MM.1S (cell line): ENCODE results near the gene KCTD2.

Experiments used
- DNase-seq: peaks from one replicate; pipeline ENCODE4 v3.0.0-alpha.2; 2015
- H2AFZ ChIP-seq: fragments of 300-600 bp; sonication (generic); 2 replicates; pipeline ENCODE4 v1.6.0; 2016; ENCODE audit warnings: antibody characterized with exemption, low read length
- H3F3A ChIP-seq: fragments of 300-600 bp; sonication (generic); 2 replicates; pipeline ENCODE4 v1.6.1; 2016; ENCODE audit warnings: mild to moderate bottlenecking, antibody characterized with exemption, low read length, moderate library complexity, mixed read lengths; ENCODE audit not compliant: insufficient read depth
- H3K27ac ChIP-seq: fragments of 300-600 bp; sonication (generic); 2 replicates; pipeline ENCODE4 v1.5.1; 2016; ENCODE audit warnings: mild to moderate bottlenecking, low read length
- H3K27me3 ChIP-seq: fragments of 300-600 bp; sonication (generic); replicated peaks from 2 replicates; pipeline ENCODE4 v1.6.0; 2016; ENCODE audit warnings: low read length; ENCODE audit not compliant: insufficient read depth
- H3K36me3 ChIP-seq: fragments of 300-600 bp; sonication (generic); replicated peaks from 2 replicates; pipeline ENCODE4 v1.6.1; 2016; ENCODE audit warnings: mild to moderate bottlenecking, low read length, mixed read lengths; ENCODE audit not compliant: insufficient read depth
- H3K4me1 ChIP-seq: fragments of 300-600 bp; sonication (generic); 2 replicates; pipeline ENCODE4 v1.6.1; 2016; ENCODE audit warnings: low read length, mixed read lengths
- H3K4me2 ChIP-seq: fragments of 300-600 bp; sonication (generic); 2 replicates; pipeline ENCODE4 v1.6.0; 2016; ENCODE audit warnings: low read depth, low read length
- H3K4me3 ChIP-seq: fragments of 300-600 bp; sonication (generic); 2 replicates; pipeline ENCODE4 v1.5.1; 2016; ENCODE audit warnings: low read length, mixed read lengths
- H3K79me2 ChIP-seq: fragments of 300-600 bp; sonication (generic); 2 replicates; pipeline ENCODE4 v1.6.1; 2016; ENCODE audit warnings: mixed run types, low read length, mixed read lengths
- H3K9ac ChIP-seq: fragments of 300-600 bp; sonication (generic); 2 replicates; pipeline ENCODE4 v1.6.1; 2016; ENCODE audit warnings: low read length, mixed read lengths
- H3K9me2 ChIP-seq: fragments of 300-600 bp; sonication (generic); replicated peaks from 2 replicates; pipeline ENCODE4 v1.6.1; 2016; ENCODE audit warnings: mild to moderate bottlenecking, low read length, mixed read lengths; ENCODE audit not compliant: insufficient read depth
- H3K9me3 ChIP-seq: fragments of 300-600 bp; sonication (generic); replicated peaks from 2 replicates; pipeline ENCODE4 v1.6.1; 2016; ENCODE audit warnings: mild to moderate bottlenecking, low read length, mixed read lengths; ENCODE audit not compliant: insufficient read depth
- H4K20me1 ChIP-seq: fragments of 300-600 bp; sonication (generic); 2 replicates; pipeline ENCODE4 v1.6.1; 2016; ENCODE audit warnings: mild to moderate bottlenecking, low read length, moderate library complexity, mixed read lengths; ENCODE audit not compliant: insufficient read depth
- EZH2 ChIP-seq: fragments of 300-600 bp; sonication (generic); optimal IDR thresholded peaks from 2 replicates; pipeline ENCODE3; 2017; ENCODE audit warnings: low read depth, mild to moderate bottlenecking, antibody characterized with exemption, low read length, mixed read lengths
- EZH2phosphoT487 ChIP-seq: fragments of 300-600 bp; sonication (generic); IDR thresholded peaks from 2 replicates; pipeline ENCODE4 v1.6.1; 2018; ENCODE audit warnings: antibody characterized with exemption, low read length
- TF ChIP-seq, protein P1 (sequence below): fragments of 300-600 bp; sonication (generic); IDR thresholded peaks from 2 replicates; pipeline ENCODE4 v1.5.1; 2016; ENCODE audit warnings: antibody characterized with exemption, low read length, mixed read lengths

Gene KCTD2

DNA sequence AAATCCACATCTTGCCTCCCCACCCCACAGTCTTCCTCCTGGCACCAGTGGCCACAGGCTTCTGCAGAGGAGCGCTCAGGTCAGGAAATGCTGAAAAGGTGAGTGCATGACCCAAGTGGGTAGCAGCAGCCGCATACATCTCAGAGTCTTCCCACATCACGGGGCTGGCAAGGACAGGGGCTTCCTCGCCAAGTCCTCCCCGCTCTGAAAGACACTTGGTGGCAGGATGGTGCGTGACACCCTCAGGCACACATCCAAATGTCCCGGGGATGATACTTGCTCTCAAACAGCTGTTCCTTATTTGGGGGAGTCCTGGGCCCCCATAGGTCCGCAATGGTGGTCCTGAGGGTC is 32.0 kb downstream of the KCTD2 start:
- Histone ChIP-seq H3K4me2 (no peak overlapping the region), H4K20me1 (no peaks in the 10 kb centered on the region), H3K9ac (no peak overlapping the region), H3K27me3 (no peaks in the 10 kb centered on the region), H3K36me3 (no peaks in the 10 kb centered on the region), H3K4me1 (peaks cover 1% of the 10 kb centered on the region; the same call in 1 of the 2 replicates), H3F3A (no peaks in the 10 kb centered on the region; the same call in 1 of the 2 replicates), H3K9me2 (no peaks in the 10 kb centered on the region), H3K9me3 (no peaks in the 10 kb centered on the region), H2AFZ (no peak overlapping the region), H3K4me3 (no peak overlapping the region), H3K79me2 (no peaks in the 10 kb centered on the region), H3K27ac (no peak overlapping the region)
- no peak for DNase-seq
- no peak for TF ChIP-seq EZH2
- no peak for TF ChIP-seq EZH2phosphoT487
- TF ChIP-seq, protein P1, sequence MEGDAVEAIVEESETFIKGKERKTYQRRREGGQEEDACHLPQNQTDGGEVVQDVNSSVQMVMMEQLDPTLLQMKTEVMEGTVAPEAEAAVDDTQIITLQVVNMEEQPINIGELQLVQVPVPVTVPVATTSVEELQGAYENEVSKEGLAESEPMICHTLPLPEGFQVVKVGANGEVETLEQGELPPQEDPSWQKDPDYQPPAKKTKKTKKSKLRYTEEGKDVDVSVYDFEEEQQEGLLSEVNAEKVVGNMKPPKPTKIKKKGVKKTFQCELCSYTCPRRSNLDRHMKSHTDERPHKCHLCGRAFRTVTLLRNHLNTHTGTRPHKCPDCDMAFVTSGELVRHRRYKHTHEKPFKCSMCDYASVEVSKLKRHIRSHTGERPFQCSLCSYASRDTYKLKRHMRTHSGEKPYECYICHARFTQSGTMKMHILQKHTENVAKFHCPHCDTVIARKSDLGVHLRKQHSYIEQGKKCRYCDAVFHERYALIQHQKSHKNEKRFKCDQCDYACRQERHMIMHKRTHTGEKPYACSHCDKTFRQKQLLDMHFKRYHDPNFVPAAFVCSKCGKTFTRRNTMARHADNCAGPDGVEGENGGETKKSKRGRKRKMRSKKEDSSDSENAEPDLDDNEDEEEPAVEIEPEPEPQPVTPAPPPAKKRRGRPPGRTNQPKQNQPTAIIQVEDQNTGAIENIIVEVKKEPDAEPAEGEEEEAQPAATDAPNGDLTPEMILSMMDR, result no peak

DNA sequence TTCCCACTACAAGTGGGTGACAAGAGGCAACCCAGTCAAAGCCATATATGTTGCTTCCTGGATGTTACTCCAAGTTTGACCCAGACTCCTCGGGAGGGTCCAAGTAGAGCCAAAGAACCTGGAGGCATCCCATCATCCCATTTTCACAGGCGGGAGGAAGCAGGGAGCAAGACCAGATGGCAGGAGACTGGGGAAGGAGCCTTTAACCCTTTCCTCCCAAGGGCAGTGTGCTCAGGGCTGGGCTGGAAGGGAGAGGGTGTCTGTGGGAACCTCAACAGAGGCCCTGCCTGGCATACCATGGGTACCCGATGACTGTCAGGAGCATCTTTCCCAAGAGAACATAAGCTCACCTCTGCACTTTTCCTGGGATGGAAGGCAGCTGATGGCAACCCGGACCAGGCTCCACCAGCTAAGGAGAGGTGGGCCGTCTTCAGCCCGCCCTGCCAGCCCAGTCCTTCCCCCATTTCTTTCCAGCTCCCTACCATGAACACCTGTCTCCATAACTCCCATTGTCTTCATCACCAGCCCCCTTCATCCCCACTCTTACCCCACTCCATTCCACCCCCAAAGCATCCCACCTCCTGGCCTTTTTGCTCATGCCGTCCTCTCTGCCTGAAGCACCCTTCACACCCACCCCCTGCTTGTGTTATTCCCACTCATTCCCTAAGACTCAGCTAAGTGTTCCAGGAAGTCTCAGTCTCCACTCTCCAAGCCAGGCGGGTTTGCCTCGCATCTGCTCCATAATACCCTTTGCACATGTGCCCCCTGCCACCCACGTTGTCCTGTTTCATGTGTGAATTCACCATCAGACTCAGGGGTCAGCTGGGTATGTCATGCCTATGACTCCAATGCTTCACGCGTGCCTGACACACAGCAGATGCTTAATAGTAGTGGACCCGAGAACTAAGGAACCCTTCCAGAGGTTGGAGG is 34.9 kb downstream of the KCTD2 start:
- Histone ChIP-seq H3K9me3 (no peaks in the 10 kb centered on the region), H3K36me3 (no peaks in the 10 kb centered on the region), H2AFZ (no peak overlapping the region), H4K20me1 (no peaks in the 10 kb centered on the region), H3K27ac (no peak overlapping the region), H3K9ac (no peak overlapping the region), H3K27me3 (no peaks in the 10 kb centered on the region), H3K4me1 (peaks cover 5% of the 10 kb centered on the region; the same call in 1 of the 2 replicates), H3K79me2 (no peaks in the 10 kb centered on the region), H3F3A (no peaks in the 10 kb centered on the region; the same call in 1 of the 2 replicates), H3K9me2 (no peaks in the 10 kb centered on the region), H3K4me2 (no peak overlapping the region), H3K4me3 (no peak overlapping the region)
- no peak for TF ChIP-seq EZH2phosphoT487
- TF ChIP-seq, protein P1, result no peak
- TF ChIP-seq EZH2, result no peak
- DNase-seq, result no peak

DNA sequence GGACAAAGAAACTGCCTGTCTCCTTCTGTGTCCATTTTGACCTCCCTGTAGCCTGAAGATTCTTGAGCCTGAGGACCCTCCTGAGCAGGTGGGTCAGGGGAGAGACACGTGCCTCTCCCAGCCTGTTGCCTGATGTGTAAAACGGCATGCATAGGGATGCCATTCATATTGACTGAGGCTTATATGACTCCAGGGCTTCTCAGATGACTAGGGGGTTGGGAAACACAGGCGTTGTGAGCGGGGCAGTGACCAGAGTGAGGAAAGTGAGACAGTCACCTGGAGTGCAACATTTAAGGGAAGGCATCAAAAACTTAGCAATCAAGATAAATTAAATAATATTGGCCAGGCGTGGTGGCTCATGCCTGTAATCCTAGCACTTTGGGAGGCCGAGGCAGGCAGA is 35.7 kb downstream of the KCTD2 start:
- H3K9me2 ChIP-seq, result no peaks in the 10 kb centered on the region
- no peak overlapping the region for H2AFZ ChIP-seq
- no peaks in the 10 kb centered on the region for H4K20me1 ChIP-seq
- no peak overlapping the region for H3K9ac ChIP-seq
- peaks cover 5% of the 10 kb centered on the region; the same call in 1 of the 2 replicates for H3K4me1 ChIP-seq
- no peaks in the 10 kb centered on the region for H3K27me3 ChIP-seq
- no peaks in the 10 kb centered on the region; the same call in 1 of the 2 replicates for H3F3A ChIP-seq
- H3K4me3 ChIP-seq, result no peak overlapping the region
- H3K79me2 ChIP-seq, result no peaks in the 10 kb centered on the region
- H3K27ac ChIP-seq, result no peak overlapping the region
- TF ChIP-seq EZH2phosphoT487 (no peak), EZH2 (no peak)
- TF ChIP-seq, protein P1, result no peak
- H3K36me3 ChIP-seq, result no peaks in the 10 kb centered on the region
- H3K9me3 ChIP-seq, result no peaks in the 10 kb centered on the region
- DNase-seq, result no peak
- no peak overlapping the region for H3K4me2 ChIP-seq
